Left hindlimb (tissue), 1 donor: ENCODE measurements around the gene SGCE.

Experiments
- DNase-seq: peaks from one replicate; pipeline ENCODE4 v3.0.0-alpha.2; 2018

SGCE gene

DNA sequence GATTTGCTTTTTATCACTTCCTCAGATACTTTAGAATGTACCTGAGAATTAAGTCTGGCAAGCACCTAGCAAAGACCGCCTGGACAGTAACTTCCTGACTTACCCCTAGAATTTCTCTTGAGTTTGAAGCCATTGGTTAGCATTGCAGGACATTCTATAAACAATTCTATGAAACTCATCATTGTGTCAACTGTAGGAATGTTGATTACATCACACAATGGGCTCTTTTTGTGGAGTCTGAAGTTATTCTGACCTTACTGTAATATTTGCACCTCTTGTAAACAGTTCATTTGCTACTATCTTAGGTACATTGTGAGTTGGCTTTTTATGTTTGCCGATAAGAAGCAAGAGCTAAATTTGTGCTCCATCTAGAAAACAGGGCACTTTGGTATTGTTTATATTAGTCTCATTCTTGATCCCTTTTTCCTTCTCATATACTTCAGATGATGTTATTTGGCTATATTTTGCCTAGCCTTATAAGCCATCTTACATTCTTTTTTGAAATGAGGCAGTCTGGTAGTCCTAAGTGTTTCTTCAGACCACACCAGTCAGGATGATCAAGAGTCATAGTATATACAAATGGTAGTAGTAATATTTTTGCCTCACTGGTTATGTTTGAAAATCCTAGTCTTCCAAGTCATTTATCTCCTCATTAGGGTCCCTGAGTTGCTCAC lies 94.0 kb downstream of the SGCE start:
- no peak for DNase-seq

GRCh38 chr7:94559972-94560371 lies 96.0 kb downstream of the SGCE start:
- DNase-seq = no peak

GRCh38 chr7:94557215-94557614 lies 98.7 kb downstream of the SGCE start:
- no peak for DNase-seq

GRCh38 chr7:94556028-94556427 lies 99.9 kb downstream of the SGCE start:
- DNase-seq = no peak

GRCh38 chr7:94547126-94547525 lies 108.8 kb downstream of the SGCE start:
- DNase-seq = no peak

GRCh38 chr7:94540428-94540827 lies 115.5 kb downstream of the SGCE start:
- DNase-seq = no peak
